ENCODE data around the gene MAPK14.

MAPK14 gene

DNA sequence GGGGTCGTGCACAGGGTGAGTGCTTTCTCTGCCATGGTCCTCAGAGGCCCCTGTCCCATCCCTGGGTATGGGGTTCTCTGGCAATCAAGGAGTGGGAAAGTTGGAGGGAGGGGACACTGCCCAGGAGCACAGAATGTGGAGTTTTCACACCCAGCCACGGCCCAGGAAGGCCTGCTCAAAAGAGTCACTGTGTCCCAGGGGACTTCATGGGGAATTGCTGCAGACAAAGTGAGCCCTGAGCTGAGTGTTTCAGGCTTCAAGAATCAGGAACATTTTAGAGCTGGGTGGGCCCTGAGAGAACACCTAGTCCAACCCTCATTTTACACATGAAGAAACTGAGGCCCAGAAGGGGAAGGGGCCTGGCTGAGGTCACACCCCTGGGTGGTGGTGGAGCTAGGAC is 108.4 kb downstream of the MAPK14 start:
- no peaks in the 10 kb centered on the region for H3K9me2 ChIP-seq (replicated peaks; ENCODE audit: insufficient read depth, low read length)
- no peaks in the 10 kb centered on the region for H3K27me3 ChIP-seq (replicated peaks; ENCODE audit: insufficient read depth, low read length)
- H3K79me2 ChIP-seq (ENCODE audit: low read length) = peaks cover 23% of the 10 kb centered on the region
- no peak overlapping the region for H3K4me2 ChIP-seq (ENCODE audit: low read depth, low read length)
- H2AFZ ChIP-seq (ENCODE audit: low read length) = no peak overlapping the region
- peaks cover 13% of the 10 kb centered on the region for H3F3A ChIP-seq (ENCODE audit: insufficient read depth, low read length)
- peaks cover 14% of the 10 kb centered on the region for H3K4me1 ChIP-seq (ENCODE audit: low read length)
- H3K27ac ChIP-seq (ENCODE audit: low read length) = no peak overlapping the region
- DNase-seq = no peak
- H3K4me3 ChIP-seq (ENCODE audit: low read length) = no peak overlapping the region
- no peak overlapping the region for H3K9ac ChIP-seq (ENCODE audit: low read length)
- TF ChIP-seq EZH2phosphoT487 (IDR thresholded peaks at IDR 0.05; ENCODE audit: low read length) (no peak), EZH2 (optimal IDR thresholded peaks at IDR 0.05; ENCODE audit: low read depth, low read length) (no peak)
- TF ChIP-seq, protein P1, sequence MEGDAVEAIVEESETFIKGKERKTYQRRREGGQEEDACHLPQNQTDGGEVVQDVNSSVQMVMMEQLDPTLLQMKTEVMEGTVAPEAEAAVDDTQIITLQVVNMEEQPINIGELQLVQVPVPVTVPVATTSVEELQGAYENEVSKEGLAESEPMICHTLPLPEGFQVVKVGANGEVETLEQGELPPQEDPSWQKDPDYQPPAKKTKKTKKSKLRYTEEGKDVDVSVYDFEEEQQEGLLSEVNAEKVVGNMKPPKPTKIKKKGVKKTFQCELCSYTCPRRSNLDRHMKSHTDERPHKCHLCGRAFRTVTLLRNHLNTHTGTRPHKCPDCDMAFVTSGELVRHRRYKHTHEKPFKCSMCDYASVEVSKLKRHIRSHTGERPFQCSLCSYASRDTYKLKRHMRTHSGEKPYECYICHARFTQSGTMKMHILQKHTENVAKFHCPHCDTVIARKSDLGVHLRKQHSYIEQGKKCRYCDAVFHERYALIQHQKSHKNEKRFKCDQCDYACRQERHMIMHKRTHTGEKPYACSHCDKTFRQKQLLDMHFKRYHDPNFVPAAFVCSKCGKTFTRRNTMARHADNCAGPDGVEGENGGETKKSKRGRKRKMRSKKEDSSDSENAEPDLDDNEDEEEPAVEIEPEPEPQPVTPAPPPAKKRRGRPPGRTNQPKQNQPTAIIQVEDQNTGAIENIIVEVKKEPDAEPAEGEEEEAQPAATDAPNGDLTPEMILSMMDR (IDR thresholded peaks at IDR 0.05; ENCODE audit: low read length) = no peak
- no peaks in the 10 kb centered on the region for H3K9me3 ChIP-seq (replicated peaks; ENCODE audit: insufficient read depth, low read length)
- H4K20me1 ChIP-seq (ENCODE audit: insufficient read depth, low read length) = no peaks in the 10 kb centered on the region
- no peaks in the 10 kb centered on the region for H3K36me3 ChIP-seq (replicated peaks; ENCODE audit: insufficient read depth, low read length)

DNA sequence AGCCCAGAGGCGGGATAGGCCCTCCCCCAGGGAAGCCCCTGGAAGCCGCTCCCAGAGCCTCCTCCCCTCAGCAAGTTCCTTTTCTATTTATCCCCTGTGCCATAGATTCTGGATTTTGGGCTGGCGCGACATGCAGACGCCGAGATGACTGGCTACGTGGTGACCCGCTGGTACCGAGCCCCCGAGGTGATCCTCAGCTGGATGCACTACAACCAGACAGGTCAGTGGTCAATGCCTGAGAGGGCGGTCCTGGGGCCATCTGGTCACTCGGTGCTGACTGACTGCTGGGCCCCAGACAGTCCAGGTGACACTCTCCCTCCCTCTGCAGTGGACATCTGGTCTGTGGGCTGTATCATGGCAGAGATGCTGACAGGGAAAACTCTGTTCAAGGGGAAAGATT is 108.9 kb downstream of the MAPK14 start:
- DNase-seq = no peak
- Histone ChIP-seq H3K4me3 (ENCODE audit: low read length) (no peak overlapping the region), H2AFZ (ENCODE audit: low read length) (no peak overlapping the region), H3K4me2 (ENCODE audit: low read depth, low read length) (no peak overlapping the region), H3K27ac (ENCODE audit: low read length) (no peak overlapping the region), H3K79me2 (ENCODE audit: low read length) (peaks cover 23% of the 10 kb centered on the region), H3K9ac (ENCODE audit: low read length) (no peak overlapping the region), H3F3A (ENCODE audit: insufficient read depth, low read length) (peaks cover 8% of the 10 kb centered on the region), H3K9me3 (replicated peaks; ENCODE audit: insufficient read depth, low read length) (no peaks in the 10 kb centered on the region), H4K20me1 (ENCODE audit: insufficient read depth, low read length) (no peaks in the 10 kb centered on the region), H3K36me3 (replicated peaks; ENCODE audit: insufficient read depth, low read length) (no peaks in the 10 kb centered on the region), H3K27me3 (replicated peaks; ENCODE audit: insufficient read depth, low read length) (no peaks in the 10 kb centered on the region), H3K9me2 (replicated peaks; ENCODE audit: insufficient read depth, low read length) (no peaks in the 10 kb centered on the region), H3K4me1 (ENCODE audit: low read length) (peaks cover 14% of the 10 kb centered on the region)
- TF ChIP-seq EZH2phosphoT487 (IDR thresholded peaks at IDR 0.05; ENCODE audit: low read length) (no peak), EZH2 (optimal IDR thresholded peaks at IDR 0.05; ENCODE audit: low read depth, low read length) (no peak)
- TF ChIP-seq, protein P1 (IDR thresholded peaks at IDR 0.05; ENCODE audit: low read length) = no peak

DNA sequence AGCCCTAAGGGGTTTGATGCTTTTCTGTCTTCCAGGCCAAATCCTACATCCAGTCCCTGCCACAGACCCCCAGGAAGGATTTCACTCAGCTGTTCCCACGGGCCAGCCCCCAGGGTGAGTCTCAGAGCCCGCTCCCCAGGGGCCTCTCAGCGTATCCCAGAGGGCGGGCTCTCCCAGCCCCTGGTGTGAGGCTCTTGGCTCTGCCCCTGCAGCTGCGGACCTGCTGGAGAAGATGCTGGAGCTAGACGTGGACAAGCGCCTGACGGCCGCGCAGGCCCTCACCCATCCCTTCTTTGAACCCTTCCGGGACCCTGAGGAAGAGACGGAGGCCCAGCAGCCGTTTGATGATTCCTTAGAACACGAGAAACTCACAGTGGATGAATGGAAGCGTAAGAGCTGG is 111.1 kb downstream of the MAPK14 start:
- no peak for DNase-seq
- Histone ChIP-seq H3K79me2 (ENCODE audit: low read length) (peaks cover 5% of the 10 kb centered on the region), H3K36me3 (replicated peaks; ENCODE audit: insufficient read depth, low read length) (no peaks in the 10 kb centered on the region), H3K4me2 (ENCODE audit: low read depth, low read length) (no peak overlapping the region), H3K27ac (ENCODE audit: low read length) (no peak overlapping the region), H3K9me2 (replicated peaks; ENCODE audit: insufficient read depth, low read length) (no peaks in the 10 kb centered on the region), H4K20me1 (ENCODE audit: insufficient read depth, low read length) (no peaks in the 10 kb centered on the region), H3K4me3 (ENCODE audit: low read length) (no peak overlapping the region), H3F3A (ENCODE audit: insufficient read depth, low read length) (no peaks in the 10 kb centered on the region), H3K9ac (ENCODE audit: low read length) (no peak overlapping the region), H3K9me3 (replicated peaks; ENCODE audit: insufficient read depth, low read length) (no peaks in the 10 kb centered on the region), H3K4me1 (ENCODE audit: low read length) (no peaks in the 10 kb centered on the region), H2AFZ (ENCODE audit: low read length) (no peak overlapping the region), H3K27me3 (replicated peaks; ENCODE audit: insufficient read depth, low read length) (no peaks in the 10 kb centered on the region)
- TF ChIP-seq, protein P1 (IDR thresholded peaks at IDR 0.05; ENCODE audit: low read length) = no peak
- TF ChIP-seq EZH2phosphoT487 (IDR thresholded peaks at IDR 0.05; ENCODE audit: low read length) = no peak
- TF ChIP-seq EZH2 (optimal IDR thresholded peaks at IDR 0.05; ENCODE audit: low read depth, low read length) = no peak

Measured in MM.1S (cell line).